ENCODE data around the gene RFESD.

GRCh38 chr5:95610546-95610945 lies 36.0 kb upstream of the RFESD start:
- TF ChIP-seq SIN3A (IDR thresholded peaks at IDR 0.05; ENCODE audit: borderline replicate concordance, insufficient read depth, low read length) = no peak
- TF ChIP-seq TAF1 (IDR thresholded peaks at IDR 0.05; ENCODE audit: borderline replicate concordance, insufficient read depth, low read length) = no peak
- TF ChIP-seq POLR2AphosphoS5 (IDR thresholded peaks at IDR 0.05; ENCODE audit: low read depth, low read length) = no peak
- TF ChIP-seq REST (IDR thresholded peaks at IDR 0.05; ENCODE audit: insufficient read depth in 1 of 2, low read depth in 2 of 2, low read length in 2 of 2) = no peak

Measured in PFSK-1 (cell line).